Activated B cell treated with CpG ODN at 0.5 μM for 24 hours (primary cell): ENCODE results near the gene LOXHD1. TPM values are rescaled to one million over a fixed set of nuclear protein-coding genes. Genes with fewer than 3 reads are reported as not detected.

Experiments
- ATAC-seq: fragments of 200-7000 bp; cut with Tn5 transposase; one replicate; pipeline ENCODE4 v1.10.0; 2021; ENCODE audit warnings: low read depth, mild to moderate bottlenecking, moderate library complexity
- CTCF ChIA-PET: fragments of 350-600 bp; sonication (Branson Sonifier 250); formaldehyde crosslinking; loops from one replicate; lab custom pipeline; 2021; ENCODE audit warnings: antibody characterized with exemption; lab: Charles Lee
- POLR2A ChIA-PET: fragments of 350-600 bp; sonication (Branson Sonifier 250); formaldehyde crosslinking; loops from one replicate; lab custom pipeline; 2021; ENCODE audit warnings: antibody characterized with exemption; lab: Charles Lee
- DNase-seq: peaks from one replicate; pipeline ENCODE4 v3.0.0; 2022
- H3K27ac Mint-ChIP-seq: one replicate; pipeline ENCODE4 v1.8.0; 2020; ENCODE audit warnings: mixed read lengths
- H3K27me3 Mint-ChIP-seq: one replicate; pipeline ENCODE4 v1.8.0; 2021; ENCODE audit warnings: mixed read lengths
- H3K36me3 Mint-ChIP-seq: one replicate; pipeline ENCODE4 v1.8.0; 2021; ENCODE audit warnings: low read depth, mixed read lengths
- H3K4me1 Mint-ChIP-seq: one replicate; pipeline ENCODE4 v1.8.0; 2021; ENCODE audit warnings: mixed read lengths
- H3K4me3 Mint-ChIP-seq: one replicate; pipeline ENCODE4 v1.8.0; 2020; ENCODE audit warnings: mild to moderate bottlenecking, mixed read lengths
- H3K9me3 Mint-ChIP-seq: one replicate; pipeline ENCODE4 v1.8.0; 2020; ENCODE audit warnings: mixed read lengths
- CTCF ChIP-seq: fragments of 200-600 bp; IDR thresholded peaks from one replicate; pipeline ENCODE4 v1.8.0; 2022; ENCODE audit warnings: antibody characterized with exemption, mild to moderate bottlenecking
- intact Hi-C: fragments of 100-400 bp; cut with micrococcal nuclease; formaldehyde crosslinking; loops from one replicate; pipeline ENCODE4 v1.15.1; 2024
- total RNA-seq: library from RNA; stranded (reverse); gene quantifications from 2 replicates; pipeline ENCODE4 v1.2.3, GENCODE V29; 2022

Gene LOXHD1
- total RNA-seq, 1 donor from 2014 or later: not detected

DNA sequence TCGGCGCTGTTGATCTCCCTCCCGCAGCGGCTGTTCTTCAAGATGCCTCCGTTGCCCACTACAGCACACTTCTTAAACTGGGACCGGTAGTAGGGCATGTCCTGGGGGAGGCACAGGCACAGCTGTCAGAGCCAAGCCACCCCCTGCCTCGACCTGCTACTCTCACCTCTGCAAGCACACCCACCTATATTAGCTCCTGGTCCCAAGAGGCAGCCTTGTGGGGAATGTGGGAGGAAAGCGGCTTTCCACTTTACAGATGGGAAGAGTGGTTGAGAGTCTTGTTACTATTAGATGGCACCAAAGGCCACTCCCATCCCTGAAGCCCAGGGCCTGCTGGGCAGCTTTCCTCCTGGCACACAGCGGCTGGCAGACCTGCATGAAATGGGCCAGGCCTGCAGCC lies 29.2 kb upstream of the LOXHD1 start:
- Mint-ChIP-seq H3K36me3 (no peaks in the 10 kb centered on the region), H3K9me3 (no peaks in the 10 kb centered on the region), H3K4me3 (no peak overlapping the region), H3K4me1 (no peaks in the 10 kb centered on the region), H3K27ac (no peak overlapping the region), H3K27me3 (no peaks in the 10 kb centered on the region)
- intact Hi-C loops: no loop called here
- no peak for ATAC-seq
- ChIA-PET CTCF (no interaction called here), POLR2A (no interaction called here)
- no peak for DNase-seq
- no peak for TF ChIP-seq CTCF

GRCh38 chr18:46683252-46683651 lies 26.2 kb upstream of the LOXHD1 start:
- intact Hi-C loops: no loop called here
- no peak for ATAC-seq
- Mint-ChIP-seq H3K4me3 (no peak overlapping the region), H3K36me3 (no peaks in the 10 kb centered on the region), H3K27me3 (no peaks in the 10 kb centered on the region), H3K4me1 (no peaks in the 10 kb centered on the region), H3K9me3 (no peaks in the 10 kb centered on the region), H3K27ac (no peak overlapping the region)
- CTCF ChIA-PET: no interaction called here
- POLR2A ChIA-PET: no interaction called here
- no peak for DNase-seq
- TF ChIP-seq CTCF: no peak

GRCh38 chr18:46680784-46681695 lies 24.0 kb upstream of the LOXHD1 start:
- no peak for ATAC-seq
- POLR2A ChIA-PET: no interaction called here
- no peak for DNase-seq
- H3K27me3 Mint-ChIP-seq: no peaks in the 10 kb centered on the region
- no peak overlapping the region for H3K27ac Mint-ChIP-seq
- no peaks in the 10 kb centered on the region for H3K9me3 Mint-ChIP-seq
- CTCF ChIA-PET: no interaction called here
- H3K4me3 Mint-ChIP-seq: no peak overlapping the region
- H3K36me3 Mint-ChIP-seq: no peaks in the 10 kb centered on the region
- TF ChIP-seq CTCF: no peak
- H3K4me1 Mint-ChIP-seq: no peaks in the 10 kb centered on the region
- intact Hi-C loops: no loop called here

GRCh38 chr18:46679846-46680598 lies 23.0 kb upstream of the LOXHD1 start:
- no peak overlapping the region for H3K4me3 Mint-ChIP-seq
- intact Hi-C loops: no loop called here
- POLR2A ChIA-PET: no interaction called here
- DNase-seq: no peak
- CTCF ChIA-PET: no interaction called here
- no peaks in the 10 kb centered on the region for H3K27me3 Mint-ChIP-seq
- no peaks in the 10 kb centered on the region for H3K4me1 Mint-ChIP-seq
- no peaks in the 10 kb centered on the region for H3K9me3 Mint-ChIP-seq
- TF ChIP-seq CTCF: no peak
- no peak overlapping the region for H3K27ac Mint-ChIP-seq
- ATAC-seq: no peak
- H3K36me3 Mint-ChIP-seq: no peaks in the 10 kb centered on the region

- ATAC-seq (no peak), DNase-seq (no peak)
- intact Hi-C loops: no loop called here
- no peak overlapping the region for H3K4me3 Mint-ChIP-seq
- TF ChIP-seq CTCF: no peak
- H3K36me3 Mint-ChIP-seq: no peaks in the 10 kb centered on the region
- H3K9me3 Mint-ChIP-seq: no peaks in the 10 kb centered on the region
- ChIA-PET CTCF (no interaction called here), POLR2A (no interaction called here)
- peaks cover 2% of the 10 kb centered on the region for H3K27me3 Mint-ChIP-seq
- no peaks in the 10 kb centered on the region for H3K4me1 Mint-ChIP-seq
- H3K27ac Mint-ChIP-seq: no peak overlapping the region
Observed at GRCh38 chr18:46678785-46679399, 21.9 kb upstream of the LOXHD1 start.
